NCI-H2227 treated with DMSO at 0.1 percent for 48 hours (cell line): ENCODE measurements around the gene OVCH2.

Experiments
- DNase-seq: peaks from one replicate; lab custom pipeline; 2025; lab: John Stamatoyannopoulos, UW

Gene OVCH2

DNA sequence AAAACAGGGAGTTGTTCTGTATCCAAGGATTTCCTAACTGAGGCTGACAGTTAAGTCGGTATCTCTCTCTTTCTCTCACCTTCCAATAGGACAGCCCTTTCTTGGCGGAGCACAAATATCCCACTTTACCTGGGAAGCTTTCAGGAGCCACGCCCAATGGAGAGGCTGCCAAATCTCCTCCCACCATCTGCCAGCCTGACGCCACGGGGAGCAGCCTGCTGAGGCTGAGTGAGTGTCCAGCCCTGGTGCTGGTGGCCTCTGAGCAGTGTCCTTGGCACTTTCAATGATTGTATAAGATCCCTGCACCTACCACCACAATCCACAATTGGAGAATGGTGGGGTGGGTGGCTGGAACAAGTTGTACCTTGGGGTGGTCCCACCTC is 66.6 kb downstream of the OVCH2 start:
- no peak for DNase-seq
